BE2C (cell line): ENCODE data around the gene TMEM106C. TPM values are rescaled to one million over a fixed set of nuclear protein-coding genes. Genes with fewer than 3 reads are reported as not detected.
A peak's percentile ranks its signal among the peaks of the same experiment; 100 is the strongest.

Experiments used
- DNase-seq: peaks from one replicate; pipeline ENCODE4 v3.0.0-alpha.2; 2020
- H3K27me3 ChIP-seq: fragments of 250-450 bp; sonication (Bioruptor Pico); 2 replicates; pipeline ENCODE4 v1.5.1; 2020; ENCODE audit warnings: mild to moderate bottlenecking
- H3K36me3 ChIP-seq: fragments of 250-450 bp; sonication (Bioruptor Pico); 2 replicates; pipeline ENCODE4 v1.5.1; 2020; ENCODE audit warnings: mild to moderate bottlenecking
- H3K4me1 ChIP-seq: fragments of 250-450 bp; sonication (Bioruptor Pico); 2 replicates; pipeline ENCODE4 v1.5.1; 2020
- H3K4me3 ChIP-seq: 2 replicates; pipeline ENCODE4 v1.5.1; 2011; ENCODE audit warnings: low read depth, low read length
- H3K9me3 ChIP-seq: fragments of 250-450 bp; sonication (Bioruptor Pico); 2 replicates; pipeline ENCODE4 v1.5.1; 2020
- CTCF ChIP-seq: IDR thresholded peaks from 2 replicates; pipeline ENCODE4 v1.5.1; 2012; ENCODE audit warnings: mild to moderate bottlenecking, low read depth, low read length
- polyA plus RNA-seq: library from polyadenylated mRNA; unstranded; fragments of >200 nt; gene quantifications from one replicate; pipeline ENCODE4 v1.2.1, GENCODE V29; 2012; ENCODE audit warnings: low read depth, missing spikeins; ENCODE audit not compliant: insufficient read length, insufficient read depth

TMEM106C gene
- 57.5 TPM for polyA plus RNA-seq

GRCh38 chr12:47963340-47964040 is at the start of gene TMEM106C:
Gene TMEM106C, plus strand, starts transcription at chr12:47963596. Its CDS starts 641 bp downstream, at chr12:47964237.
- DNase-seq, result peak; percentile 95
- no peaks in the 10 kb centered on the region for H3K9me3 ChIP-seq
- H3K36me3 ChIP-seq, result 0 out of 2 replicates have a peak, but pooled peaks cover 3% of the 10 kb centered on the region
- H3K27me3 ChIP-seq, result peaks cover 5% of the 10 kb centered on the region; the same call in 1 of the 2 replicates
- peak within 1 kb of the TSS; percentile 84 for H3K4me3 ChIP-seq
- H3K4me1 ChIP-seq, result no peaks in the 10 kb centered on the region
- peak; percentile 95 for TF ChIP-seq CTCF

- Histone ChIP-seq H3K4me3 (no peak overlapping the region), H3K4me1 (no peaks in the 10 kb centered on the region), H3K27me3 (peaks cover 31% of the 10 kb centered on the region), H3K36me3 (no peaks in the 10 kb centered on the region), H3K9me3 (no peaks in the 10 kb centered on the region)
- no peak for DNase-seq
- TF ChIP-seq CTCF, result no peak
Measured at GRCh38 chr12:47920913-47921312, 42.5 kb upstream of the TMEM106C start.

GRCh38 chr12:47921907-47922306 is 41.5 kb upstream of the TMEM106C start:
- no peaks in the 10 kb centered on the region for H3K4me1 ChIP-seq
- H3K36me3 ChIP-seq, result no peaks in the 10 kb centered on the region
- no peak for DNase-seq
- TF ChIP-seq CTCF, result no peak
- H3K9me3 ChIP-seq, result no peaks in the 10 kb centered on the region
- peaks cover 35% of the 10 kb centered on the region for H3K27me3 ChIP-seq
- H3K4me3 ChIP-seq, result no peak overlapping the region

- Histone ChIP-seq H3K9me3 (no peaks in the 10 kb centered on the region), H3K36me3 (no peaks in the 10 kb centered on the region), H3K4me3 (no peak overlapping the region), H3K4me1 (no peaks in the 10 kb centered on the region), H3K27me3 (peaks cover 38% of the 10 kb centered on the region)
- TF ChIP-seq CTCF, result no peak
- DNase-seq, result no peak
Measured at GRCh38 chr12:47927346-47927745, 36.0 kb upstream of the TMEM106C start.

GRCh38 chr12:47930634-47931033 is 32.8 kb upstream of the TMEM106C start:
- Histone ChIP-seq H3K4me3 (no peak overlapping the region), H3K9me3 (no peaks in the 10 kb centered on the region), H3K4me1 (peaks cover 4% of the 10 kb centered on the region), H3K36me3 (no peaks in the 10 kb centered on the region), H3K27me3 (peaks cover 22% of the 10 kb centered on the region)
- TF ChIP-seq CTCF, result no peak
- no peak for DNase-seq

- peaks cover 17% of the 10 kb centered on the region for H3K27me3 ChIP-seq
- H3K36me3 ChIP-seq, result no peaks in the 10 kb centered on the region
- no peak for TF ChIP-seq CTCF
- no peak overlapping the region for H3K4me3 ChIP-seq
- H3K4me1 ChIP-seq, result peaks cover 4% of the 10 kb centered on the region
- no peak for DNase-seq
- no peaks in the 10 kb centered on the region for H3K9me3 ChIP-seq
Measured at GRCh38 chr12:47931187-47931586, 32.2 kb upstream of the TMEM106C start.
